ENCODE results near the gene CRYZL1.

Gene CRYZL1

GRCh38 chr21:33546086-33546485 lies 95.5 kb downstream of the CRYZL1 start:
- TF ChIP-seq RAD21 (IDR thresholded peaks at IDR 0.05; ENCODE audit: low read depth): no peak

DNA sequence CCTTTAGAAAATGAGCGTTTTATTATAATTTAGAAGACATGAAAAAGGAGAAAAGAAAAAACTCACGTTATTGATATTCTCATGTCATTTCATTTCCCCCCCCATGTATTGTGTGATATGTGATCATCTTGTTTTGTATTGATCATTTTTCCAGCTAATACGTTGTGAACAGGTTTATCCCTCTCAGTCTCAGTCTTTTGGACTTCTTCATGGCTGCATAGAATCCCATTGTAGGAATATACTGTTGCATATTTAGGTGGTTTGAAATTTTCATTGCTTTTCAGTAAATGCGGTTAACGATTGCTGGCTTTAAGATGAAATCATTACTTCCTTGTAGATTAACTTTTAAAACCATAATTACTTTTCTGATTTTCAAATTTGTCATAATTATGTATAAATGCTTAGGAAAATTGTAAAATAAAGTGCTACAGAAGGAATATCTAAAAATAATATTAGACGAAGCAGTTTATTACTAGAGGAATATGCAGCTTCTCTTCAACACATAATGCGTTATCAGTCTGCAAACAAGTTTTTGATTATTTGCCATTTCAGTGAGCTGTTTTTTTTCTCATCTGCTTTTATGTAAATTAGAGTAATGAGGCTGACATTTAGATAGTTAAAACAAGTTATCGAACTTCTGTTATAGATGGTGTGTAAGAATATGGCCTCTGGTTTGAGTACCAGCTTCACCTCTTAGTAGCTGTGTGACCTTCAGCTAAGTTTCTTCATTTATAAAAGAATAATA lies 96.9 kb downstream of the CRYZL1 start:
- TF ChIP-seq CREB1 (IDR thresholded peaks at IDR 0.05; ENCODE audit: low read depth) (no peak), EGR1 (IDR thresholded peaks at IDR 0.05) (no peak)

DNA sequence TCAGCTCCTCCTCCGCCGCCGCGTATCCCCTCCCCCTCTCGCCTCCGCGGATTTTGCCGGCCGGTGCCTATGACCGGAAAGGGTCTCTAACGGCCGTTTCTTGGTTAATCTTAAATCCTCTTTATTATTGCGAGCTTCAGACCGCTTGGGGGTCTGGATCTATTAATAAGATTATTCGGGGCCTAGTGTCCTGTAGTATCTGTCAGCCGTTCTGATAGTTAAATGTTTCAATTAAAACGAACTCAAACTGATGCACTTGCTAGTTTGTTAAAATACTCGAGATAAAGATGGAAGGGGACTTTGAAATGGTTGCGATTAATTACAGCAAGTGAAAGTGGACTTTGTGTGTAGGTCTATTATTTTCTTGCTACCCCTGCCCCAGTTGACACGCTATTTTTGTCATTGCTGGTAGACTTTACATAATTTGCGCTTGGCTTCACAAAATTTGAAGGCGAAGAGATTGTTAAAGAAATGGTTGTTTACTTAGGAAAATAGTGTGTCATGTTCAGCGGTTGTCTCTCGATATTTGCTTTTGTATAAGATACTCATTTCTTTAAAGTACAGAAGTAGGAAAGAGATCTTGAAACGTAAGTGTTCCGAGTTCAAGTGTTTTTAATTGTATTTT lies 97.9 kb downstream of the CRYZL1 start:
- TF ChIP-seq EGR1 (IDR thresholded peaks at IDR 0.05) (peak; percentile 69; the same call in 1 of the 2 replicates), CEBPB (IDR thresholded peaks at IDR 0.05) (no peak)

DNA sequence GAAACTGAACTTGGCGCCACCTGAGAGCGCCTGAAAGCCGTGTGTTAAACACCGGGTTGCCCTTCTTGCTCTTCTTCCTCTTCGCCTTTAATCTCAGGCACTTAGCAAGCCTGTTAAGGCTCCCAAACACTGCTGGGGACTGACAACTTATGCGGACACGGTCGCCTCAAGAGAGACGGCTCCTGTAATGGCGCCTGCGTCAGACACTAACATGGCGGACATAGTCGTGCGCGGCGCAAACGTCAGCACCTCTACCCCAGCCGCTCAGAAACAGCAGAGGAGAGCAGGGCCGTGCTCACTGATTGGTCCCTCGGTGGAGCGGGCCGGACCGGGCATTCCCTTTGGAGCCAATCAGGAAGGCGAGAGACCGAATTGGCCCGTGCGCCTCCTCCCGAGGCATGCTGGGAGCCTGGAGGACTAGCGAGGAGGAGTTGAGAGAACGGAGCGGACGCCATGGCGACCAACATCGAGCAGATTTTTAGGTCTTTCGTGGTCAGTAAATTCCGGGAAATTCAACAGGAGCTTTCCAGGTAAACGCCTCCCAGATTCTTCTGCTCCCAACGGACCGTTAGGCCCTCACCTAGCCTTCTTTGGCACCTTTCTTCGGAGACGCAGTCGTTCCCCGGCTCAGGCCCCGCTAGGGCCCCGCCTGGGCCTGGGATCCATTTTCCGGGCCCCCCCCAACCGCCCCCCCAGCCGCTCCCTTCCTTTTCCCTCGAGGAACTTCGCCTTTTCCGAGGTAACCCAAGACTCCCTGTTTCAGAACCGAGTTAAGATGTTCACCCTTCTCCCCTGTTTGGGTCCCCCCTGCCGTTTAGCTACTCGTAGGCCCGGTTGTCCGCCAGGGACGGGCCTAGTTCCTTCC lies 98.7 kb downstream of the CRYZL1 start, which contains the start of gene SON:
SON (plus strand) TSS at position 399 of the 865 bp plus-strand sequence; CDS start at position 454, 55 bp downstream.
- TF ChIP-seq ZBTB7A (IDR thresholded peaks at IDR 0.05; ENCODE audit: low read depth) (no peak), YY1 (IDR thresholded peaks at IDR 0.05; ENCODE audit: low read depth) (peak; percentile 99), NFIC (IDR thresholded peaks at IDR 0.05) (no peak), USF1 (IDR thresholded peaks at IDR 0.05) (no peak), EGR1 (IDR thresholded peaks at IDR 0.05) (peak; percentile 76), CREB1 (IDR thresholded peaks at IDR 0.05; ENCODE audit: low read depth) (peak; percentile 78), TEAD4 (IDR thresholded peaks at IDR 0.05) (peak; percentile 90), MAX (IDR thresholded peaks at IDR 0.05) (peak; percentile 78; the same call in 1 of the 2 replicates), TAF1 (IDR thresholded peaks at IDR 0.05; ENCODE audit: low read depth) (peak; percentile 85)

DNA sequence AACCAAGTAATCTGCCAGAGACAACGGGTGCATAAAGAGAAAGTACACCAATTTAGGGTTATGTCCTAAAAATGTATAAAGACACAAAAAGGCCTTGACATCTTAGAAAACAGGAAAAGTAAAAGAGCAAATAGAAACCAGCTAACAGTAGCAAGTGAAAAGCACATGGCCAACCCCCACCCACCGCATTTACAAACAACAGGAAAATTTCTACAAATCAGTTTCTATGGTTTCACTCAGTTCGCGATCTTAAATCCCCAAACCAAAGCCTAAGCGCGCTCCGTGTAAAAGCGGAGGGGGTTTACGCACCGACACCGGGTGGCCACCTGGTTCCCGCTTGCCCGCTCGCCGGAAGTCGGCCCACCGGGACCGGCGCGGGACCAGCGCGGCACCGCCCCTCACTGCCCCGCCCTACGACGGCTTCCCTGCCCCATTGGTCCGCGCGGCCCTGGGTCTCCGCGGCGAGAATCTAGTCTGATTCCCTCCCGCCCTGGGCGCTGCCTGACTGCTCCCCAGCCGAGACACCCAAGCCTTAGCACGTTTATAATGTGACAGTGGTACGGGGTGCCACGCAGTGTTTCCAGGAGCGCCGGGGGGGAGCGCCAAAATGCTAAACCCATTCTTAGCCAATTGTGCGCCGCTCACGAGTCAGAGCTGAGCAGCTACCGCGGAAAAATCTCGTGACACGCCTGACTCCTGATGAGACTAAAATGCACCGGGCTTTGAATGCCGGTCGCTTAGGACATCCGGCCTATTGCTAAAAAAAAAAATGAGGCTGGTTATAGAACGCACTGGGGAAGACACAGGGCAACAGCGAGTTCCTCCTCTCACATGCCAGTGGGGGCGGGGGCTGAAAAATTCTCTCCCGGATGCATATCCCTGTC lies 99.5 kb downstream of the CRYZL1 start, which contains the start of gene GART:
GART (minus strand) TSS at position 362 of the 884 bp plus-strand sequence. CDS start 2,802 bp downstream, outside the sequence.
- TF ChIP-seq RAD21 (IDR thresholded peaks at IDR 0.05; ENCODE audit: low read depth): no peak
- TF ChIP-seq CEBPB (IDR thresholded peaks at IDR 0.05): no peak
- TF ChIP-seq FOXM1 (IDR thresholded peaks at IDR 0.05; ENCODE audit: borderline replicate concordance, low read depth): no peak
- TF ChIP-seq MAX (IDR thresholded peaks at IDR 0.05): peak; percentile 91
- 0 out of 2 replicates have a peak, but pooled peaks have one; percentile 41 for TF ChIP-seq ZBTB7A (IDR thresholded peaks at IDR 0.05; ENCODE audit: low read depth)
- TF ChIP-seq CREB1 (IDR thresholded peaks at IDR 0.05; ENCODE audit: low read depth): no peak
- TF ChIP-seq NFIC (IDR thresholded peaks at IDR 0.05): no peak
- 0 out of 2 replicates have a peak, but pooled peaks have one; percentile 19 for TF ChIP-seq EP300 (IDR thresholded peaks at IDR 0.05; ENCODE audit: borderline replicate concordance)
- peak; percentile 31; the same call in 1 of the 2 replicates for TF ChIP-seq YY1 (IDR thresholded peaks at IDR 0.05; ENCODE audit: low read depth)
- TF ChIP-seq, protein P1, sequence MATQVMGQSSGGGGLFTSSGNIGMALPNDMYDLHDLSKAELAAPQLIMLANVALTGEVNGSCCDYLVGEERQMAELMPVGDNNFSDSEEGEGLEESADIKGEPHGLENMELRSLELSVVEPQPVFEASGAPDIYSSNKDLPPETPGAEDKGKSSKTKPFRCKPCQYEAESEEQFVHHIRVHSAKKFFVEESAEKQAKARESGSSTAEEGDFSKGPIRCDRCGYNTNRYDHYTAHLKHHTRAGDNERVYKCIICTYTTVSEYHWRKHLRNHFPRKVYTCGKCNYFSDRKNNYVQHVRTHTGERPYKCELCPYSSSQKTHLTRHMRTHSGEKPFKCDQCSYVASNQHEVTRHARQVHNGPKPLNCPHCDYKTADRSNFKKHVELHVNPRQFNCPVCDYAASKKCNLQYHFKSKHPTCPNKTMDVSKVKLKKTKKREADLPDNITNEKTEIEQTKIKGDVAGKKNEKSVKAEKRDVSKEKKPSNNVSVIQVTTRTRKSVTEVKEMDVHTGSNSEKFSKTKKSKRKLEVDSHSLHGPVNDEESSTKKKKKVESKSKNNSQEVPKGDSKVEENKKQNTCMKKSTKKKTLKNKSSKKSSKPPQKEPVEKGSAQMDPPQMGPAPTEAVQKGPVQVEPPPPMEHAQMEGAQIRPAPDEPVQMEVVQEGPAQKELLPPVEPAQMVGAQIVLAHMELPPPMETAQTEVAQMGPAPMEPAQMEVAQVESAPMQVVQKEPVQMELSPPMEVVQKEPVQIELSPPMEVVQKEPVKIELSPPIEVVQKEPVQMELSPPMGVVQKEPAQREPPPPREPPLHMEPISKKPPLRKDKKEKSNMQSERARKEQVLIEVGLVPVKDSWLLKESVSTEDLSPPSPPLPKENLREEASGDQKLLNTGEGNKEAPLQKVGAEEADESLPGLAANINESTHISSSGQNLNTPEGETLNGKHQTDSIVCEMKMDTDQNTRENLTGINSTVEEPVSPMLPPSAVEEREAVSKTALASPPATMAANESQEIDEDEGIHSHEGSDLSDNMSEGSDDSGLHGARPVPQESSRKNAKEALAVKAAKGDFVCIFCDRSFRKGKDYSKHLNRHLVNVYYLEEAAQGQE (IDR thresholded peaks at IDR 0.05; ENCODE audit: low read depth): no peak
- no peak for TF ChIP-seq EGR1 (IDR thresholded peaks at IDR 0.05)
- TF ChIP-seq TAF1 (IDR thresholded peaks at IDR 0.05; ENCODE audit: low read depth): peak; percentile 71
- no peak for TF ChIP-seq TEAD4 (IDR thresholded peaks at IDR 0.05)
- TF ChIP-seq USF1 (IDR thresholded peaks at IDR 0.05): no peak; the same call in 1 of the 2 replicates
- TF ChIP-seq TCF12 (IDR thresholded peaks at IDR 0.05; ENCODE audit: low read depth): peak; percentile 59; the same call in 1 of the 2 replicates

DNA sequence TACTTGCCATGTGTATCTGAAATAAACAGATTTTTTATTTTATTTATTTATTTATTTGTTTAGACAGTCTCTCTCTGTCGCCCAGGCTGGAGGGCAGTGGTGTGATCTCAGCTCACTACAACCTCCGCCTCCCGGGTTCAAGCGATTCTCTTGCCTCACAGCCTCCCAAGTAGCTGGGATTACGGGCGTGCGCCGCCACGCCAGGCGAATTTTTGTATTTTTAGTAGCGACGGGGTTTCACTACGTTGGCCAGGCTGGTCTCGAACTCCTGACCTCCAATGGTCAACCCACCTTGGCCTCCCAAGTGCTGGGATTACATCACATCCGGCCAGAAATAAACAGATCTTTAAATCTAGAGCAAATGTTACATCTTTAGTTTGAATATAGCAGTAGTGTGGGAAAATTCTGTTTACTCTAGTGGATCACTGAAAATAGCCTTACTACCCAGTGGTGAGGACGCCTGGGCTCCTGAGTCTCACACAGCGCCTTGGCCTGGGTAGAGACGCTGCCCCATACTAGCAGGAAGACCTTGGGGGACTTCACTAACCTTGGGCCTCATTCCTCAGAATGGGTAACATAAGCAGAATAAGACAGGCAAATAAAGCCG lies 100.3 kb downstream of the CRYZL1 start:
- TF ChIP-seq FOXM1 (IDR thresholded peaks at IDR 0.05; ENCODE audit: borderline replicate concordance, low read depth): no peak
- no peak for TF ChIP-seq EP300 (IDR thresholded peaks at IDR 0.05; ENCODE audit: borderline replicate concordance)
- TF ChIP-seq USF1 (IDR thresholded peaks at IDR 0.05): no peak
- TF ChIP-seq RAD21 (IDR thresholded peaks at IDR 0.05; ENCODE audit: low read depth): no peak
- no peak for TF ChIP-seq CREB1 (IDR thresholded peaks at IDR 0.05; ENCODE audit: low read depth)
- no peak for TF ChIP-seq EGR1 (IDR thresholded peaks at IDR 0.05)
- TF ChIP-seq TEAD4 (IDR thresholded peaks at IDR 0.05): no peak
- no peak for TF ChIP-seq TCF12 (IDR thresholded peaks at IDR 0.05; ENCODE audit: low read depth)
- TF ChIP-seq, protein P1 (IDR thresholded peaks at IDR 0.05; ENCODE audit: low read depth): no peak
- TF ChIP-seq YY1 (IDR thresholded peaks at IDR 0.05; ENCODE audit: low read depth): no peak
- no peak for TF ChIP-seq NFIC (IDR thresholded peaks at IDR 0.05)
- no peak for TF ChIP-seq ZBTB7A (IDR thresholded peaks at IDR 0.05; ENCODE audit: low read depth)
- no peak for TF ChIP-seq TAF1 (IDR thresholded peaks at IDR 0.05; ENCODE audit: low read depth)
- no peak for TF ChIP-seq CEBPB (IDR thresholded peaks at IDR 0.05)

All from Ishikawa (cell line).